WTC11 (cell line): ENCODE data around the gene PLCB2. TPM values are rescaled to one million over a fixed set of nuclear protein-coding genes. Genes with fewer than 3 reads are reported as not detected.

Experiments
- ATAC-seq: fragments of 200-7000 bp; cut with Tn5 transposase; 2 replicates; pipeline ENCODE4 v1.10.0; 2021; ENCODE audit warnings: mild to moderate bottlenecking, moderate library complexity
- CTCF ChIA-PET: fragments of 300-600 bp; sonication (Branson Sonifier 250); formaldehyde crosslinking; loops from one replicate; lab custom pipeline; 2021; ENCODE audit warnings: antibody characterized with exemption; lab: Charles Lee
- POLR2A ChIA-PET: fragments of 350-600 bp; sonication (Branson Sonifier 250); formaldehyde crosslinking; loops from one replicate; lab custom pipeline; 2021; ENCODE audit warnings: antibody characterized with exemption; lab: Charles Lee
- DNase-seq: peaks from one replicate; pipeline ENCODE4 v3.0.0; 2021; ENCODE audit warnings: low spot score
- H3K27ac Mint-ChIP-seq: 2 replicates; pipeline ENCODE4 v1.8.0; 2021; ENCODE audit warnings: mixed read lengths
- H3K27me3 Mint-ChIP-seq: 2 replicates; pipeline ENCODE4 v1.8.0; 2021; ENCODE audit warnings: low read depth, mild to moderate bottlenecking, moderate library complexity, mixed read lengths
- H3K36me3 Mint-ChIP-seq: 2 replicates; pipeline ENCODE4 v1.8.0; 2021; ENCODE audit warnings: mixed read lengths
- H3K4me1 Mint-ChIP-seq: 2 replicates; pipeline ENCODE4 v1.8.0; 2022; ENCODE audit warnings: mixed read lengths
- H3K4me3 Mint-ChIP-seq: 2 replicates; pipeline ENCODE4 v1.8.0; 2021; ENCODE audit warnings: mild to moderate bottlenecking, moderate library complexity, mixed read lengths
- H3K9me3 Mint-ChIP-seq: 2 replicates; pipeline ENCODE4 v1.8.0; 2021; ENCODE audit warnings: mixed read lengths
- CBFB ChIP-seq: sonication (generic); formaldehyde crosslinking; IDR thresholded peaks from 2 replicates; pipeline ENCODE4 v1.8.1; 2022; ENCODE audit warnings: mild to moderate bottlenecking, low read depth, missing genetic modification reagents
- ELF4 ChIP-seq: sonication (generic); formaldehyde crosslinking; IDR thresholded peaks from 2 replicates; pipeline ENCODE4 v1.8.1; 2022; ENCODE audit warnings: low read depth, mild to moderate bottlenecking, moderate library complexity, missing genetic modification reagents
- FOXP1 ChIP-seq: sonication (generic); formaldehyde crosslinking; IDR thresholded peaks from 2 replicates; pipeline ENCODE4 v1.8.0; 2022; ENCODE audit warnings: missing genetic modification reagents, mild to moderate bottlenecking, moderate library complexity, borderline replicate concordance
- JAZF1 ChIP-seq: fragments of 250-450 bp; sonication (Bioruptor Pico); IDR thresholded peaks from 2 replicates; pipeline ENCODE4 v1.9.0; 2021; ENCODE audit warnings: moderate library complexity, mild to moderate bottlenecking, inconsistent platforms
- JUN ChIP-seq: sonication (generic); formaldehyde crosslinking; IDR thresholded peaks from 2 replicates; pipeline ENCODE4 v1.8.0; 2023; ENCODE audit warnings: mild to moderate bottlenecking, missing genetic modification reagents
- KAT7 ChIP-seq: sonication (generic); formaldehyde crosslinking; IDR thresholded peaks from 2 replicates; pipeline ENCODE4 v1.8.1; 2023; ENCODE audit warnings: missing genetic modification reagents, mild to moderate bottlenecking, borderline replicate concordance
- NFE2L1 ChIP-seq: sonication (generic); formaldehyde crosslinking; IDR thresholded peaks from 2 replicates; pipeline ENCODE4 v1.8.1; 2023; ENCODE audit warnings: missing genetic modification reagents
- NFYB ChIP-seq: sonication (generic); formaldehyde crosslinking; conservative IDR thresholded peaks from 2 replicates; pipeline ENCODE4 v1.8.0; 2022; ENCODE audit warnings: low read depth, missing genetic modification reagents
- ZNF138 ChIP-seq: sonication (generic); formaldehyde crosslinking; conservative IDR thresholded peaks from 2 replicates; pipeline ENCODE4 v1.8.1; 2022; ENCODE audit warnings: mild to moderate bottlenecking, moderate library complexity, missing genetic modification reagents
- ZNF263 ChIP-seq: sonication (generic); formaldehyde crosslinking; IDR thresholded peaks from 2 replicates; pipeline ENCODE4 v1.8.1; 2022; ENCODE audit warnings: low read depth, mild to moderate bottlenecking, moderate library complexity, missing genetic modification reagents
- ZNF416 ChIP-seq: fragments of 250-450 bp; sonication (Bioruptor Pico); IDR thresholded peaks from 2 replicates; pipeline ENCODE4 v1.9.0; 2021; ENCODE audit warnings: mild to moderate bottlenecking, inconsistent platforms
- ZNF671 ChIP-seq: fragments of 250-450 bp; sonication (Bioruptor Pico); IDR thresholded peaks from 2 replicates; pipeline ENCODE4 v1.8.0; 2021; ENCODE audit warnings: mild to moderate bottlenecking
- total RNA-seq: library from RNA; stranded (reverse); gene quantifications from 3 replicates; pipeline ENCODE4 v1.2.3, GENCODE V29; 2021
- TF ChIP-seq, protein P1 (sequence below): sonication (generic); formaldehyde crosslinking; conservative IDR thresholded peaks from 2 replicates; pipeline ENCODE4 v1.8.1; 2023; ENCODE audit warnings: mild to moderate bottlenecking, low read depth, missing genetic modification reagents, moderate library complexity
- TF ChIP-seq, protein P2 (sequence below): fragments of 250-450 bp; sonication (Bioruptor Pico); IDR thresholded peaks from 2 replicates; pipeline ENCODE4 v1.9.0; 2021; ENCODE audit warnings: moderate library complexity, mild to moderate bottlenecking, inconsistent platforms, borderline replicate concordance
- TF ChIP-seq, protein P3 (sequence below): fragments of 250-450 bp; sonication (Bioruptor Pico); IDR thresholded peaks from 2 replicates; pipeline ENCODE4 v1.8.0; 2021; ENCODE audit warnings: mild to moderate bottlenecking
- TF ChIP-seq, protein P4 (sequence below): sonication (generic); formaldehyde crosslinking; IDR thresholded peaks from 2 replicates; pipeline ENCODE4 v1.8.0; 2023; ENCODE audit warnings: mild to moderate bottlenecking, missing genetic modification reagents
- TF ChIP-seq, protein P5 (sequence below): sonication (generic); formaldehyde crosslinking; IDR thresholded peaks from 2 replicates; pipeline ENCODE4 v1.8.0; 2022; ENCODE audit warnings: mild to moderate bottlenecking, missing genetic modification reagents
- TF ChIP-seq, protein P6 (sequence below): fragments of 250-450 bp; sonication (Bioruptor Pico); conservative IDR thresholded peaks from 2 replicates; pipeline ENCODE4 v1.9.0; 2021; ENCODE audit warnings: mild to moderate bottlenecking

PLCB2 gene
- total RNA-seq, 1 experiment from 2014 or later: 15.2 TPM

DNA sequence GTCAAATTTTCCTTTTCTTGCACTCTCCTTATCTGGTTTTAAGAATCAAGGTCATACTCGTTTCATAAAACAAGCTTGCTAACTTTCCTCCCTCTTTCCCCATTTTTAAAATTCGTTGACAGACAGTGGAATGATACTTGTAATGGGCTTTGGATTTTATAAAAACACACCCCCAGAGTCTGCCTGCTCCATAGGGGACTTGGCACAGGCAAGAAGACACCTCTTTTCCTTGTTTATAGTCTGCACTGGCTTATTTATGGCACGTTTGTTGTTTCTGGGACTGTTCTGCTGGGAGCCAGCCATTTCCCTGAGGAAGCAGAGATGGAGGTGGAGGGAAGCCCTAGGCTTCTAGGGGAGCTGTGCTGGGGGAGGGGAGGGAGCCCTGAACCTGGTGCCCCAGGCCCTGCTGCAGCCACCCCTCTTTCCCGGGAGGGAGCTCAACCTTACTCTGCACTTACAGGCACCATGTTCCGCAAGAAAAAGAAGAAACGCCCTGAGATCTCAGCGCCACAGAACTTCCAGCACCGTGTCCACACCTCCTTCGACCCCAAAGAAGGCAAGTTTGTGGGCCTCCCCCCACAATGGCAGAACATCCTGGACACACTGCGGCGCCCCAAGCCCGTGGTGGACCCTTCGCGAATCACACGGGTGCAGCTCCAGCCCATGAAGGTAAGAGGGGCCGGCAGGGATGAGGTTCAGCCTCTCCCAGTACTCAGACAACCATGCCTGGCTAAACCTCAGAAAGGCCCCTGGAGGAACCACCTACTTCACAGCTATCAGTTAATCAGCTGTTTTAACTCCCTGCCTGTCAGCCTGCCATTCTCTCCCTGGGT is 43.2 kb downstream of the PLCB2 start:
- Mint-ChIP-seq H3K4me1 (peaks cover 12% of the 10 kb centered on the region), H3K4me3 (no peak overlapping the region), H3K27ac (no peak overlapping the region), H3K36me3 (no peaks in the 10 kb centered on the region), H3K27me3 (no peaks in the 10 kb centered on the region)
- CTCF ChIA-PET: interaction anchor here (1.1 to 7.5 kb wide), 5 partner anchors 9 to 47 kb away, joined by 3 to 123 read pairs (median 10); partner anchors contain the start of gene PLCB2
- ATAC-seq: no peak
- DNase-seq: no peak
- TF ChIP-seq ZNF263 (no peak), ZNF138 (CRISPR knock-in tag) (no peak), NFE2L1 (CRISPR knock-in tag) (no peak), JUN (CRISPR knock-in tag) (no peak), FOXP1 (CRISPR knock-in tag) (no peak), ZNF671 (CRISPR knock-in tag) (no peak), ELF4 (CRISPR knock-in tag) (no peak), KAT7 (CRISPR knock-in tag) (no peak), NFYB (CRISPR knock-in tag) (no peak), CBFB (CRISPR knock-in tag) (no peak), JAZF1 (CRISPR knock-in tag) (no peak), ZNF416 (CRISPR knock-in tag) (no peak)
- TF ChIP-seq, protein P1, sequence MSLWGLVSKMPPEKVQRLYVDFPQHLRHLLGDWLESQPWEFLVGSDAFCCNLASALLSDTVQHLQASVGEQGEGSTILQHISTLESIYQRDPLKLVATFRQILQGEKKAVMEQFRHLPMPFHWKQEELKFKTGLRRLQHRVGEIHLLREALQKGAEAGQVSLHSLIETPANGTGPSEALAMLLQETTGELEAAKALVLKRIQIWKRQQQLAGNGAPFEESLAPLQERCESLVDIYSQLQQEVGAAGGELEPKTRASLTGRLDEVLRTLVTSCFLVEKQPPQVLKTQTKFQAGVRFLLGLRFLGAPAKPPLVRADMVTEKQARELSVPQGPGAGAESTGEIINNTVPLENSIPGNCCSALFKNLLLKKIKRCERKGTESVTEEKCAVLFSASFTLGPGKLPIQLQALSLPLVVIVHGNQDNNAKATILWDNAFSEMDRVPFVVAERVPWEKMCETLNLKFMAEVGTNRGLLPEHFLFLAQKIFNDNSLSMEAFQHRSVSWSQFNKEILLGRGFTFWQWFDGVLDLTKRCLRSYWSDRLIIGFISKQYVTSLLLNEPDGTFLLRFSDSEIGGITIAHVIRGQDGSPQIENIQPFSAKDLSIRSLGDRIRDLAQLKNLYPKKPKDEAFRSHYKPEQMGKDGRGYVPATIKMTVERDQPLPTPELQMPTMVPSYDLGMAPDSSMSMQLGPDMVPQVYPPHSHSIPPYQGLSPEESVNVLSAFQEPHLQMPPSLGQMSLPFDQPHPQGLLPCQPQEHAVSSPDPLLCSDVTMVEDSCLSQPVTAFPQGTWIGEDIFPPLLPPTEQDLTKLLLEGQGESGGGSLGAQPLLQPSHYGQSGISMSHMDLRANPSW (CRISPR knock-in tag): no peak
- TF ChIP-seq, protein P2, sequence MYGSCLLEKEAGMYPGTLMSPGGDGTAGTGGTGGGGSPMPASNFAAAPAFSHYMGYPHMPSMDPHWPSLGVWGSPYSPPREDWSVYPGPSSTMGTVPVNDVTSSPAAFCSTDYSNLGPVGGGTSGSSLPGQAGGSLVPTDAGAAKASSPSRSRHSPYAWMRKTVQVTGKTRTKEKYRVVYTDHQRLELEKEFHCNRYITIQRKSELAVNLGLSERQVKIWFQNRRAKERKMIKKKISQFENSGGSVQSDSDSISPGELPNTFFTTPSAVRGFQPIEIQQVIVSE (CRISPR knock-in tag): no peak
- TF ChIP-seq, protein P3, sequence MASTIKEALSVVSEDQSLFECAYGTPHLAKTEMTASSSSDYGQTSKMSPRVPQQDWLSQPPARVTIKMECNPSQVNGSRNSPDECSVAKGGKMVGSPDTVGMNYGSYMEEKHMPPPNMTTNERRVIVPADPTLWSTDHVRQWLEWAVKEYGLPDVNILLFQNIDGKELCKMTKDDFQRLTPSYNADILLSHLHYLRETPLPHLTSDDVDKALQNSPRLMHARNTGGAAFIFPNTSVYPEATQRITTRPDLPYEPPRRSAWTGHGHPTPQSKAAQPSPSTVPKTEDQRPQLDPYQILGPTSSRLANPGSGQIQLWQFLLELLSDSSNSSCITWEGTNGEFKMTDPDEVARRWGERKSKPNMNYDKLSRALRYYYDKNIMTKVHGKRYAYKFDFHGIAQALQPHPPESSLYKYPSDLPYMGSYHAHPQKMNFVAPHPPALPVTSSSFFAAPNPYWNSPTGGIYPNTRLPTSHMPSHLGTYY (CRISPR knock-in tag): no peak
- TF ChIP-seq, protein P4, sequence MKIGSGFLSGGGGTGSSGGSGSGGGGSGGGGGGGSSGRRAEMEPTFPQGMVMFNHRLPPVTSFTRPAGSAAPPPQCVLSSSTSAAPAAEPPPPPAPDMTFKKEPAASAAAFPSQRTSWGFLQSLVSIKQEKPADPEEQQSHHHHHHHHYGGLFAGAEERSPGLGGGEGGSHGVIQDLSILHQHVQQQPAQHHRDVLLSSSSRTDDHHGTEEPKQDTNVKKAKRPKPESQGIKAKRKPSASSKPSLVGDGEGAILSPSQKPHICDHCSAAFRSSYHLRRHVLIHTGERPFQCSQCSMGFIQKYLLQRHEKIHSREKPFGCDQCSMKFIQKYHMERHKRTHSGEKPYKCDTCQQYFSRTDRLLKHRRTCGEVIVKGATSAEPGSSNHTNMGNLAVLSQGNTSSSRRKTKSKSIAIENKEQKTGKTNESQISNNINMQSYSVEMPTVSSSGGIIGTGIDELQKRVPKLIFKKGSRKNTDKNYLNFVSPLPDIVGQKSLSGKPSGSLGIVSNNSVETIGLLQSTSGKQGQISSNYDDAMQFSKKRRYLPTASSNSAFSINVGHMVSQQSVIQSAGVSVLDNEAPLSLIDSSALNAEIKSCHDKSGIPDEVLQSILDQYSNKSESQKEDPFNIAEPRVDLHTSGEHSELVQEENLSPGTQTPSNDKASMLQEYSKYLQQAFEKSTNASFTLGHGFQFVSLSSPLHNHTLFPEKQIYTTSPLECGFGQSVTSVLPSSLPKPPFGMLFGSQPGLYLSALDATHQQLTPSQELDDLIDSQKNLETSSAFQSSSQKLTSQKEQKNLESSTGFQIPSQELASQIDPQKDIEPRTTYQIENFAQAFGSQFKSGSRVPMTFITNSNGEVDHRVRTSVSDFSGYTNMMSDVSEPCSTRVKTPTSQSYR (CRISPR knock-in tag): no peak
- TF ChIP-seq, protein P5, sequence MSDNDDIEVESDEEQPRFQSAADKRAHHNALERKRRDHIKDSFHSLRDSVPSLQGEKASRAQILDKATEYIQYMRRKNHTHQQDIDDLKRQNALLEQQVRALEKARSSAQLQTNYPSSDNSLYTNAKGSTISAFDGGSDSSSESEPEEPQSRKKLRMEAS (CRISPR knock-in tag): no peak
- TF ChIP-seq, protein P6, sequence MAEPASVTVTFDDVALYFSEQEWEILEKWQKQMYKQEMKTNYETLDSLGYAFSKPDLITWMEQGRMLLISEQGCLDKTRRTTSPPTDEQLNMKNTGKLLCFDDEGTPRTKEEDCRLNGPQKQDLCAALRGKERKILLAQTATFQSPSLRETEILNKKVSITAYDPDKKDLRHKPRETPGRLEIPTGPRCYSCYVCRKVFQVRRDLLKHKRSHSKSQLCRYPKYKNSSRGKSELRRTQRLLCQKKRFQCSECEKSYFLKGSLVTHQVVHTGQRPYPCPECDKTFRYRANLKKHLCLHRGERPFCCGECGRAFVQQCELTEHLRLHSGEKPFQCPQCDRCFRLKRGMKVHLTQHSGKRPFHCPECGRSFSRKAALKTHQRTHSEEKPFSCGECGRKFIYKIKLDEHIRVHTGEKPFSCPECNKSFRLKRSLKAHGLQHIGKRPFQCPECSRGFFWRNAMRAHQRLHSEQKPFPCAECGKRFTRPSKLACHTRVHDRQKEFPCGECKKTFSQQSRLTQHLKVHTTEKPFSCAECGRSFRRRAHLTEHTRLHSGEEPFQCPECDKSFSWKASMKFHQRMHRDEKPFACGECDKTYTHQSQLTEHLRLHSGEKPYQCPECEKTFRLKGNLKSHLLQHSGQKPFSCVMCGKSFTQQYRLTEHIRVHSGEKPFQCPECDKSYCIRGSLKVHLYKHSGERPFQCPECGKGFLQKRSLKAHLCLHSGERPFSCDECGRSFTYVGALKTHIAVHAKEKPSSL: no peak
- TF ChIP-seq, all 79 proteins: peak for 0
- H3K9me3 Mint-ChIP-seq: no peaks in the 10 kb centered on the region
- POLR2A ChIA-PET: no interaction called here
